ENCODE results near the gene OSBPL8. TPM values are rescaled to one million over a fixed set of nuclear protein-coding genes. Genes with fewer than 3 reads are reported as not detected.

Gene OSBPL8
- total and polyA plus RNA-seq, 2 experiments from 2014 or later, result 78.0 to 124 TPM

GRCh38 chr12:76420222-76420621 lies 139.3 kb downstream of the OSBPL8 start:
- Histone ChIP-seq H3K36me3 (ENCODE audit: insufficient read depth) (no peaks in the 10 kb centered on the region), H3K27me3 (ENCODE audit: insufficient read depth) (no peaks in the 10 kb centered on the region), H2AFZ (no peak overlapping the region), H3K9me2 (ENCODE audit: insufficient read depth) (no peaks in the 10 kb centered on the region), H3K4me2 (no peak overlapping the region), H3K27ac (ENCODE audit: low read depth) (no peak overlapping the region), H3F3A (replicated peaks; ENCODE audit: low read depth) (no peaks in the 10 kb centered on the region), H3K4me3 (no peak overlapping the region), H4K20me1 (replicated peaks; ENCODE audit: insufficient read depth) (no peaks in the 10 kb centered on the region), H3K4me1 (ENCODE audit: insufficient read depth) (peaks cover 8% of the 10 kb centered on the region; the same call in 1 of the 2 replicates), H3K79me2 (replicated peaks; ENCODE audit: insufficient read depth) (peaks cover 23% of the 10 kb centered on the region)
- TF ChIP-seq POLR2AphosphoS5 (IDR thresholded peaks at IDR 0.05; ENCODE audit: low read depth) (no peak), ZNF114 (CRISPR knock-in tag; IDR thresholded peaks at IDR 0.05) (no peak), NANOG (IDR thresholded peaks at IDR 0.05; ENCODE audit: borderline replicate concordance) (no peak), EZH2 (IDR thresholded peaks at IDR 0.05; ENCODE audit: low read depth, unreplicated experiment) (no peak), JUNB (IDR thresholded peaks at IDR 0.05; ENCODE audit: unreplicated experiment) (no peak), EZH2phosphoT487 (IDR thresholded peaks at IDR 0.05; ENCODE audit: unreplicated experiment) (no peak), ETS1 (IDR thresholded peaks at IDR 0.05) (no peak), CREB1 (CRISPR knock-in tag; IDR thresholded peaks at IDR 0.05; ENCODE audit: low read depth) (no peak), ZNF462 (CRISPR knock-in tag; IDR thresholded peaks at IDR 0.05) (no peak)
- DNase-seq (ENCODE audit: low spot score) (no peak), ATAC-seq (no peak)
- Mint-ChIP-seq H3K4me3 (no peak overlapping the region), H3K27ac (no peak overlapping the region), H3K36me3 (ENCODE audit: low read depth) (peaks cover 5% of the 10 kb centered on the region; the same call in 2 of the 3 replicates), H3K27me3 (ENCODE audit: insufficient read depth, low read depth, poor library complexity) (no peaks in the 10 kb centered on the region), H3K4me1 (peaks cover 10% of the 10 kb centered on the region; the same call in 2 of the 3 replicates), H3K9me3 (0 out of 3 replicates have a peak, but pooled peaks cover 6% of the 10 kb centered on the region)

Data from GM23338 (cell line).